Naive thymus-derived CD4-positive, alpha-beta T cell (primary cell): Measurements from ENCODE around the gene DGCR8. TPM values are rescaled to one million over a fixed set of nuclear protein-coding genes. Genes with fewer than 3 reads are reported as not detected.

Experiments
- ATAC-seq: fragments of 150-1000 bp; cut with Tn5 transposase; 2 replicates; pipeline ENCODE4 v1.10.0; 2021; ENCODE audit warnings: mild to moderate bottlenecking, moderate library complexity
- CTCF ChIA-PET: fragments of 350-600 bp; sonication (Branson Sonifier 250); formaldehyde crosslinking; loops from one replicate; lab custom pipeline; 2021; ENCODE audit warnings: antibody characterized with exemption; lab: Charles Lee
- POLR2A ChIA-PET: fragments of 350-600 bp; sonication (Branson Sonifier 250); formaldehyde crosslinking; loops from one replicate; lab custom pipeline; 2021; ENCODE audit warnings: antibody characterized with exemption, inconsistent platforms; lab: Charles Lee
- DNase-seq, 9 donors: peaks; one replicate each; pipeline versions ENCODE4 v3.0.0 to v3.0.0-alpha.2; 2020 to 2022; ENCODE audit warnings: mixed read lengths in 1 of 9
- H3K27ac ChIP-seq: one replicate; pipeline ENCODE4 v1.7.0; 2013; ENCODE audit warnings: mild to moderate bottlenecking, low read depth, low read length, moderate library complexity
- H3K27me3 ChIP-seq, 2 donors: one replicate each; pipeline ENCODE4 v1.7.0; 2013; ENCODE audit warnings: low read length in 2 of 2, mild to moderate bottlenecking in 2 of 2, moderate library complexity in 2 of 2; ENCODE audit not compliant: control insufficient read depth in 2 of 2, insufficient read depth in 2 of 2
- H3K36me3 ChIP-seq, 3 experiments: 1 replicate in 2 of 3; 2 replicates in 1 of 3; pipeline ENCODE4 v1.7.0; 2013; ENCODE audit warnings: low read length in 3 of 3, mild to moderate bottlenecking in 3 of 3, moderate library complexity in 1 of 3; ENCODE audit not compliant: insufficient read depth in 3 of 3, control insufficient read depth in 2 of 3
- H3K4me1 ChIP-seq, 2 donors: one replicate each; pipeline ENCODE4 v1.7.0; 2013; ENCODE audit warnings: low read length in 2 of 2, mild to moderate bottlenecking in 2 of 2, moderate library complexity in 1 of 2; ENCODE audit not compliant: control insufficient read depth in 2 of 2, insufficient read depth in 2 of 2
- H3K4me3 ChIP-seq: 2 replicates; pipeline ENCODE4 v1.7.0; 2013; ENCODE audit warnings: mild to moderate bottlenecking, low read length
- H3K9me3 ChIP-seq, 3 experiments: 1 replicate in 2 of 3; 2 replicates in 1 of 3; pipeline ENCODE4 v1.7.0; 2013; ENCODE audit warnings: low read length in 3 of 3; ENCODE audit not compliant: control insufficient read depth in 2 of 3
- H3K27ac Mint-ChIP-seq, 9 donors: one replicate each; pipeline ENCODE4 v1.8.0; 2020 to 2022; ENCODE audit warnings: mixed read lengths in 9 of 9, mild to moderate bottlenecking in 8 of 9, moderate library complexity in 5 of 9, inconsistent platforms in 2 of 9
- H3K27me3 Mint-ChIP-seq, 5 donors: one replicate each; pipeline ENCODE4 v1.8.0; 2021 to 2022; ENCODE audit warnings: mixed read lengths in 5 of 5, mild to moderate bottlenecking in 1 of 5
- H3K36me3 Mint-ChIP-seq, 5 donors: one replicate each; pipeline ENCODE4 v1.8.0; 2020 to 2022; ENCODE audit warnings: mixed read lengths in 5 of 5, mild to moderate bottlenecking in 3 of 5, inconsistent platforms in 1 of 5
- H3K4me1 Mint-ChIP-seq, 7 donors: one replicate each; pipeline ENCODE4 v1.8.0; 2020 to 2022; ENCODE audit warnings: mixed read lengths in 7 of 7, mild to moderate bottlenecking in 3 of 7, inconsistent platforms in 1 of 7
- H3K4me3 Mint-ChIP-seq, 10 donors: one replicate each; pipeline ENCODE4 v1.8.0; 2020 to 2022; ENCODE audit warnings: mild to moderate bottlenecking in 10 of 10, mixed read lengths in 10 of 10, moderate library complexity in 6 of 10, inconsistent platforms in 2 of 10
- H3K9me3 Mint-ChIP-seq, 11 donors: one replicate each; pipeline ENCODE4 v1.8.0; 2020 to 2022; ENCODE audit warnings: mixed read lengths in 11 of 11, mild to moderate bottlenecking in 4 of 11, inconsistent platforms in 1 of 11, moderate library complexity in 1 of 11
- intact Hi-C, 2 donors: fragments of 100-400 bp; cut with micrococcal nuclease; formaldehyde crosslinking; loops; one replicate each; pipeline ENCODE4 v1.15.1; 2023
- polyA plus RNA-seq, 2 donors: library from polyadenylated mRNA; unstranded; fragments of 300-500 nt; fragmentation: Illumina TruSeq; gene quantifications; one replicate each; pipeline ENCODE4 v1.2.3, GENCODE V29; 2021
- total RNA-seq, 6 experiments: library from RNA in 5 of 6; stranded (reverse) in 5 of 6; gene quantifications; 1 replicate in 5 of 6; 2 replicates in 1 of 6; pipeline ENCODE4 v1.2.3 and lab custom pipeline; 2021 to 2026

DGCR8 gene
- total and polyA plus RNA-seq, 7 experiments from 2014 or later: 4.1 to 63.6 (median 37.4) TPM

DNA sequence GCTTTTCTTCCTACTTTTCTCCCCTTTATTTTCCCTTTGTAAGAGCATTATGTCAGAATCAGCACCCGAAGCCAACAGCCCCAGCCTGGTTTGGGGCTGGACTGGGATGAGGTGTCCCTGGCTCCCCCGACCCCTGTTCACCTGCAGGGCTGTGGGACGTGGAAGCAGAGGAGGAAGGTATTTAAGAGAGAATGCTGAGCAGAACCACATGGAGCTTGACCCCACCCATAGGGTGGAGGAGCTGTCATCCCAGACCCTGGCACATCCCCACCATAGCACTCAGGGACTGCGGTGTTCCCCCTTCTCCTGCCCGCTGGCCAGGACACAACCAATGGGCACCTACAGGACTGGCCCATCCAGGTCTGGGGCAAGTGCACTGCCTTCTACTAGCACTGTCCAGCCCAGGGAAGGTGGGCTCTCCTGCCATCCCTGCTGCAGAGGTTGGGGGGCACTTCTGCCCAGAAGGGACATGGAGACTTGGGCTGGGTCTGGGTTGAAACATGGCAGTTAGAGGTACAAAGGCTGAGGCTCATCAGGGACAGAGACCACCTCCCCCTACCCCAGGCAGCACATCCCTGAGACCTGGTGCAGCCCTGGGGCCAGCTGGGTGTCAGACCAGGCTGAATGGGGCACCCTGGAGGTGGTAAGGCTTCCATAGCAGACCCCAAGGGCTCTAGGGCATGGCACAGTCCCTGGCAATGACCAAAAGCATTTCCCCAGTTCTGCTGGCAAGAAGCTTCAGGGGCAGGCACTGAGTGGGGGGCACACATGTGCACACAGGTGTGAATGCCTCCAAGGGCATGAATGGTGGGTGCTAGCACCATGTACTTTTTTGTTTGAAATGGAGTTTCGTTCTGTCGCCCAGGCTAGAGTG lies 39.5 kb upstream of the DGCR8 start:
- CTCF ChIA-PET: no interaction called here
- H3K36me3 ChIP-seq: peaks cover 0 to 55% (median 0%) of the 10 kb centered on the region in 3 experiments

DNA sequence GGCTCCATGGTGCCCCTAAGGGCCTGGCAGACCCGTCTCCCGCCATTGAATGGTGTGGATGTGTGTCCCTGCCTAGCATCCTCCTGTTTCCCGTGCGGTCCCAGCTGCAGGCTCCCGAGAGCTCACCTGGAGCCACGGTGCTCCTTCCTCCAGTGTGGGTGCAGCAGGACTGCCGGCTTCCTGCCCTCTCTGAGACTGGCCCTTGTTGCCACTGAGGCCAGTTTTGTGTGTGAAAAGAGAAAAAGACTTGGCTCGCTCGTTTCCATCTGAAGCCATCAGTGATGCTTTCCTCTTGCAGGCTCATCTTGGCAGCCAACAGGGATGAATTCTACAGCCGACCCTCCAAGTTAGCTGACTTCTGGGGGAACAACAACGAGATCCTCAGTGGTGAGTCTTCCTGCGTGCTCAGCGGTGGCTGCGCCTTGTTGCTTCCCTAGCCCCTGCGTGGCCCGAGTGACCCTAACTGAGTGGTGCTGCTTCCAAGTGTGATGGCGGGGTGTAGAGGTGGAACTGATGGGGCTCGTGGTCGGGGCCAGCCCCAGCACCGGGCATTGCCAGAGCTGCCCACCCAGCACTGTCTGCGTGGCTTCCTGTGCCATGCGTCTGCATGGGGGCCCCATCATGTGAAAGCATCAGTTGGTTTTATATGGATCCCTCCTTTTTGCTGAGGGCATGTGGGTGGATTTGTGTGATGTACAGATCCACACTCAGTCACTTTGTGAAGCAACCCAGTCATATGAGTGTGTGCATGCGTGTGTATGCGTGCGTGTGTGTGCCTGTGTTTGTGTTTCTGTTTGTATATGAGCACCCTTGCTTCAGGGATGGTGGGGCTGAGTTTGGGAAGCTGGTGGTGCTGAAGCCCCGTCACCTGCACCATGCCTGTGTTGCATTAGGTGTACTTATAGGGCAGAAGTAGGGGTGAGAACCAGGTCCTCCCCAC lies 36.7 kb upstream of the DGCR8 start:
- no peak overlapping the region for H3K27ac Mint-ChIP-seq
- Histone ChIP-seq H3K36me3 (peaks cover 0 to 52% (median 0%) of the 10 kb centered on the region in 3 experiments), H3K27me3 (no peaks in the 10 kb centered on the region), H3K4me3 (no peak overlapping the region), H3K9me3 (no peaks in the 10 kb centered on the region), H3K4me1 (no peaks in the 10 kb centered on the region), H3K27ac (no peak overlapping the region)
- ChIA-PET CTCF (no interaction called here), POLR2A (no interaction called here)
- no peak for ATAC-seq
- H3K4me3 Mint-ChIP-seq: no peak overlapping the region
- peaks cover 0 to 7% (median 0%) of the 10 kb centered on the region in 11 donors for H3K9me3 Mint-ChIP-seq
- intact Hi-C loops: no loop called here
- H3K4me1 Mint-ChIP-seq: peaks cover 0 to 13% (median 10%) of the 10 kb centered on the region in 7 donors
- H3K36me3 Mint-ChIP-seq: peaks cover 0 to 44% (median 27%) of the 10 kb centered on the region in 5 donors
- DNase-seq: no peak
- H3K27me3 Mint-ChIP-seq: no peaks in the 10 kb centered on the region

More for the DNA sequence above, 39.5 kb upstream of the DGCR8 start:
- intact Hi-C loops: no loop called here
- POLR2A ChIA-PET: no interaction called here
- no peak overlapping the region for H3K27ac ChIP-seq
- peak overlapping the region in 3 of 9 donors; percentile 22 to 63 (median 38) for H3K27ac Mint-ChIP-seq
- no peaks in the 10 kb centered on the region for H3K27me3 ChIP-seq
- H3K27me3 Mint-ChIP-seq: no peaks in the 10 kb centered on the region
- H3K9me3 Mint-ChIP-seq: no peaks in the 10 kb centered on the region
- no peak for DNase-seq
- H3K4me1 ChIP-seq: no peaks in the 10 kb centered on the region
- H3K9me3 ChIP-seq: no peaks in the 10 kb centered on the region
- no peak for ATAC-seq
- no peak overlapping the region for H3K4me3 Mint-ChIP-seq
- H3K36me3 Mint-ChIP-seq: peaks cover 0 to 35% (median 10%) of the 10 kb centered on the region in 5 donors
- H3K4me3 ChIP-seq: no peak overlapping the region
- H3K4me1 Mint-ChIP-seq: peaks cover under 1 to 9% (median 1%) of the 10 kb centered on the region in 7 donors

DNA sequence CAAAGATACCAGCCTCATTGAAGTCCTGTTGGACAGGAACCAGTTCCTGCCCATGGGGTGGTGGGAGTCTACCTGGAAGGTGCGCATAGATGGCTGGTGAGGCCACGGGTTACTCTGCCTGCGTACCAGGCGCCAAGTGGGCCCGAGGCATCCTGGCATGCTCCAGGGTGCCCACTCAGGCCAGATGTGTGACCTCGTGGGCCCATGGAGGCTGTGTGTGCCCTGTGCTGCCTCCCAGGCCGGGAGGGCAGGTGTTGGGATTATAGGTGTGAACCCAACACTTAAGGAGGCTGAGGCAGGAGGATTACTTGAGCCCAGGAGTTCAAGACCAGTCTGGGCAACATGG lies 36.1 kb upstream of the DGCR8 start:
- H3K27ac ChIP-seq: no peak overlapping the region
- Mint-ChIP-seq H3K27me3 (no peaks in the 10 kb centered on the region), H3K9me3 (peaks cover 0 to 8% (median 0%) of the 10 kb centered on the region in 11 donors), H3K27ac (no peak overlapping the region), H3K4me3 (no peak overlapping the region), H3K4me1 (peaks cover 0 to 13% (median 10%) of the 10 kb centered on the region in 7 donors), H3K36me3 (peaks cover 0 to 51% (median 31%) of the 10 kb centered on the region in 5 donors)
- no peaks in the 10 kb centered on the region for H3K4me1 ChIP-seq
- H3K4me3 ChIP-seq: no peak overlapping the region
- ChIA-PET CTCF (interaction anchor here (0.6 kb wide), 1 partner anchor 417 kb away, joined by 6 read pairs; no protein-coding TSS in a partner anchor), POLR2A (no interaction called here)
- H3K36me3 ChIP-seq: peaks cover 0 to 51% (median 0%) of the 10 kb centered on the region in 3 experiments
- intact Hi-C loops: no loop called here
- ATAC-seq (no peak), DNase-seq (no peak)
- H3K9me3 ChIP-seq: no peaks in the 10 kb centered on the region
- H3K27me3 ChIP-seq: no peaks in the 10 kb centered on the region

DNA sequence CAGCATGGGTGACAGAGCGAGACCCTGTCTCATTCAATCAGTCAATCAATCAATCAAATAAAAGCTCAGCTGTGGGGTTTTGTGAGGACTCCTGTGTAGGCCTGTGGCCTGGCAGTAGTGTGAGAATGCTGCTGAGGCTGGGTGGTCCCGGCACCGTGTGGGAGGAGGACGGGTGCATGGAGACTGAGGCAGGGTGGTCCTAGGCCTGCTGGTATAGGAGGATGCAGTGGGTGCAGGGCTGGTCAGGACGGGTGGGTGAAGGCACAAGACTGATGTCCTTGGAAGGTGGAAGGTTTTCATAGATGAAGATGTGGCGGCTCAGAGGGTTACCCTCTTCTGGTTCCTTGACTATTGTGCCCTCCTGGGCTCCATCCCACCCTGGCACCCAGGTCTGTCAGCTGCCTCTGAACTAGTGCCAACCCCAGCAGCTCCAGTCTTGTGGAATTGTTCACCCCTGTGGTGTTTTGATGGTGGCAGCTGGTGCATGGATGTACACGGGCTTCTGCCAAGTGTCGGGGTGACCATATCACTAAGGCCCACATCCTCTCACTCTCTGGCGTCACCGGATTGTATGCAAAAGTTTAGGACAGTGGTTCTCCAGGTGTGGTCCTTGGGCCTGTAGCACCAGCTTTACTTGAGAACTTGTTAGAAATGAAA lies 35.4 kb upstream of the DGCR8 start:
- no peak overlapping the region for H3K4me3 ChIP-seq
- Mint-ChIP-seq H3K4me1 (peaks cover 0 to 13% (median 10%) of the 10 kb centered on the region in 7 donors), H3K27me3 (no peaks in the 10 kb centered on the region), H3K9me3 (peaks cover 0 to 10% (median 0%) of the 10 kb centered on the region in 11 donors), H3K4me3 (no peak overlapping the region), H3K36me3 (peaks cover 0 to 53% (median 33%) of the 10 kb centered on the region in 5 donors), H3K27ac (peak overlapping the region in 2 of 9 donors; percentile 28 to 62)
- intact Hi-C loops: no loop called here
- H3K27ac ChIP-seq: no peak overlapping the region
- no peak for ATAC-seq
- POLR2A ChIA-PET: no interaction called here
- no peak for DNase-seq
- peaks cover 0 to 48% (median 0%) of the 10 kb centered on the region in 3 experiments for H3K36me3 ChIP-seq
- H3K27me3 ChIP-seq: no peaks in the 10 kb centered on the region
- H3K4me1 ChIP-seq: no peaks in the 10 kb centered on the region
- CTCF ChIA-PET: interaction anchor here (0.6 kb wide), 1 partner anchor 416 kb away, joined by 6 read pairs; no protein-coding TSS in a partner anchor
- H3K9me3 ChIP-seq: no peaks in the 10 kb centered on the region

DNA sequence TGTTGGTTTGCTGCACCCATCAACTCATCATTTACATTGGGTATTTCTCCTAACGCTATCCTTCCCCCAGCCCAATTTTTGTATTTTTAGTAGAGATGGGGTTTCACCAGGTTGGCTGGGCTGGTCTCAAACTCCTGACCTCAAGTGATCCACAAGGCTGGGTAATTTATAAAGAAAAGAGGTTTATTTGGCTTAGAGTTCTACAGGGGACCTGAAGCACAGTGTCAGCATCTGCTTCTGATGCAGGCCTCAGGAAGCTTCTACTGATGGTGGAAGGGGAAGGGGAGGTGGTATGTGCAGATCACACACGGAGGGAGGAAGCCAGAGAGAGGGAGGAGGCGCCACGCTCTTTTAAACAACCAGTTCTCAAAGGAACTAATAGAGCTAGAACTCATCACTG lies 33.3 kb upstream of the DGCR8 start:
- H3K4me1 ChIP-seq: no peaks in the 10 kb centered on the region
- H3K9me3 Mint-ChIP-seq: peaks cover 0 to 10% (median 0%) of the 10 kb centered on the region in 11 donors
- H3K36me3 Mint-ChIP-seq: peaks cover 0 to 45% (median 27%) of the 10 kb centered on the region in 5 donors
- no peaks in the 10 kb centered on the region for H3K27me3 Mint-ChIP-seq
- H3K9me3 ChIP-seq: no peaks in the 10 kb centered on the region
- ChIA-PET CTCF (no interaction called here), POLR2A (interaction anchor here (0.7 kb wide), 1 partner anchor 66 kb away, joined by 7 read pairs; no protein-coding TSS in a partner anchor)
- H3K4me3 ChIP-seq: no peak overlapping the region
- H3K4me3 Mint-ChIP-seq: no peak overlapping the region
- intact Hi-C loops: no loop called here
- H3K36me3 ChIP-seq: peaks cover 0 to 46% (median 0%) of the 10 kb centered on the region in 3 experiments
- no peak overlapping the region for H3K27ac ChIP-seq
- DNase-seq (peak in 1 of 9 donors; percentile 7), ATAC-seq (no peak)
- H3K27me3 ChIP-seq: no peaks in the 10 kb centered on the region
- peak overlapping the region in 3 of 9 donors; percentile 14 to 80 (median 27) for H3K27ac Mint-ChIP-seq
- peaks cover 0 to 13% (median 10%) of the 10 kb centered on the region in 7 donors for H3K4me1 Mint-ChIP-seq

DNA sequence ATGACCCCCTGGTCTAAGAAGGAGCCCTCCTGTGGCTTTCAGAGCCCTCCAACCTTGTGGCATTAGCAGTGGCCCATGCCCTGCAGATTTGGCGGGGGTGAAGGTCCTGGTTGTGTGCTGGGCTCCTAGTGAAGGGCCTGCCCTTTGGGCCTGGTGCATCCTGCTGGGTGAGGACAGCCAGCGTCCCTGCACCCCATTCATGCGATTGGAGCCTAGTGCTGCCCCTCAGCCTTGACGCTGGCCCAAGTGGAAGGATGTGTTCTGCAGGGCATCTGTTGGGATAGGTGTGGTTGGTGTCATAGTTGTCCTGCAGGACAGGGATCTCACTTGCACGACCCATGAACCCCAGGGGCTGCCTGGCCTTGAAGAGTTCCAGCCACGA lies 28.1 kb upstream of the DGCR8 start:
- no peak overlapping the region for H3K27ac Mint-ChIP-seq
- Histone ChIP-seq H3K27ac (no peak overlapping the region), H3K27me3 (no peaks in the 10 kb centered on the region), H3K36me3 (peaks cover 0 to 58% (median 0%) of the 10 kb centered on the region in 3 experiments), H3K4me3 (no peak overlapping the region), H3K4me1 (no peaks in the 10 kb centered on the region), H3K9me3 (no peaks in the 10 kb centered on the region)
- no peaks in the 10 kb centered on the region for H3K27me3 Mint-ChIP-seq
- peaks cover 0 to 8% (median 0%) of the 10 kb centered on the region in 11 donors for H3K9me3 Mint-ChIP-seq
- H3K4me1 Mint-ChIP-seq: peaks cover 0 to 5% (median 1%) of the 10 kb centered on the region in 7 donors
- no peak for ATAC-seq
- H3K36me3 Mint-ChIP-seq: peaks cover 0 to 28% (median 20%) of the 10 kb centered on the region in 5 donors
- intact Hi-C loops: no loop called here
- ChIA-PET CTCF (interaction anchor here (0.6 kb wide), 1 partner anchor 21 kb away, joined by 4 read pairs; no protein-coding TSS in a partner anchor), POLR2A (no interaction called here)
- H3K4me3 Mint-ChIP-seq: no peak overlapping the region
- DNase-seq: no peak
